Measurements from ENCODE around the gene RGS11.

RGS11 gene

GRCh38 chr16:275786-276232 lies at the start of gene RGS11:
Gene RGS11, minus strand, starts transcription at chr16:275944. Its CDS starts 33 bp downstream, at chr16:275911.
- no peak within 1 kb of the TSS for H3K9ac ChIP-seq (ENCODE audit: low read length)
- H3K9me3 ChIP-seq (ENCODE audit: control insufficient read depth, low read length), result no peaks in the 10 kb centered on the region
- no peaks in the 10 kb centered on the region for H3K36me3 ChIP-seq (ENCODE audit: control insufficient read depth, insufficient read depth, low read length)
- H3K4me1 ChIP-seq (ENCODE audit: control insufficient read depth, insufficient read depth, low read length), result peaks cover 15% of the 10 kb centered on the region
- peaks cover 32% of the 10 kb centered on the region for H3K27me3 ChIP-seq (ENCODE audit: control insufficient read depth, insufficient read depth, low read length)
- H3K4me3 ChIP-seq (ENCODE audit: low read length), result no peak within 1 kb of the TSS

DNA sequence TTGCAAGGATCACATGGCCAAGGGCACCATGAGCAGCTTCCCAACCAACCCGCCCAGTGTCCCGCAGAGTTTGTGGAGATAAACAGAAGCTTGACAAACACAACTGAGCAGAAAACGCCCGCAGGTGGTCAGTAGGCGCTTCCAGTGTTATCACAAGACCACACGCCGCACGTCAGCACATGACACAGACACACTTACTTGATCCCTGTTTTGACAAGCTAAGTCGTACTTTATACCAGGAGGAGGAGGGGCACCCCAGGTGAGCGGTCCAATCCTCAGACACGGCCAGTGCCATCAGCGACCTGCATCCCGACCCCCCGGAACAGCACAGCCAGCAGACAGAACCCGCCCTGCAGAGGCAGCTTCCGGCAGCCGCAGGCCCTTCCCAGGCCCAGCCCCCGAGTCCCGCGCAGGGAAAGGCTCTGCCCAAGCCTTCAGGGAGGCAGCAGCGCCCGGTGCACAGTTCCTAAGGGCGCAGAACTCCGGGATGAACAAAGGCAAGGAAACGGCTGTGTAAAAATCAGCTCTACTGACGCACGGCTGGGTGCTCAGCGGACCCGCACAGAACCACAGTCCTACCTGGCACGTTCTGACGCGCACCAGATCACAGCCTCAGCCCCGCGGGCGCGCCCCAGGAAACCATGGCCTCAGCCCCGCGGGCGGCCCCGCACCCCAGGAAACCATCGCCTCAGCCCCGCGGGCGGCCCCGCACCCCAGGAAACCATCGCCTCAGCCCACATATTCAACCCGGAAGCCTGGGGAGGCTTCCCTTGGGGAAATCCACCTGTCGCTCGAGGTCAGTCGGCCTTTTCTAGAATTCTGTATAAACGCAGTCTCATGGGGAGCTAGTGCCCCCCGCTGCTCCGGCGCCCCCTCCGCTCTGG lies 48.9 kb upstream of the RGS11 start:
- Histone ChIP-seq H3K4me3 (ENCODE audit: low read length) (no peak overlapping the region), H3K36me3 (ENCODE audit: control insufficient read depth, insufficient read depth, low read length) (no peaks in the 10 kb centered on the region), H3K9me3 (ENCODE audit: control insufficient read depth, low read length) (no peaks in the 10 kb centered on the region), H3K9ac (ENCODE audit: low read length) (peak overlapping the region; percentile 48), H3K4me1 (ENCODE audit: control insufficient read depth, insufficient read depth, low read length) (peaks cover 41% of the 10 kb centered on the region), H3K27me3 (ENCODE audit: control insufficient read depth, insufficient read depth, low read length) (no peaks in the 10 kb centered on the region)

- no peak overlapping the region for H3K4me3 ChIP-seq (ENCODE audit: low read length)
- no peaks in the 10 kb centered on the region for H3K36me3 ChIP-seq (ENCODE audit: control insufficient read depth, insufficient read depth, low read length)
- H3K4me1 ChIP-seq (ENCODE audit: control insufficient read depth, insufficient read depth, low read length), result peaks cover 41% of the 10 kb centered on the region
- H3K9me3 ChIP-seq (ENCODE audit: control insufficient read depth, low read length), result no peaks in the 10 kb centered on the region
- H3K9ac ChIP-seq (ENCODE audit: low read length), result no peak overlapping the region
- no peaks in the 10 kb centered on the region for H3K27me3 ChIP-seq (ENCODE audit: control insufficient read depth, insufficient read depth, low read length)
These were observed 48.4 kb upstream of the RGS11 start for GRCh38 chr16:324201-324450.

DNA sequence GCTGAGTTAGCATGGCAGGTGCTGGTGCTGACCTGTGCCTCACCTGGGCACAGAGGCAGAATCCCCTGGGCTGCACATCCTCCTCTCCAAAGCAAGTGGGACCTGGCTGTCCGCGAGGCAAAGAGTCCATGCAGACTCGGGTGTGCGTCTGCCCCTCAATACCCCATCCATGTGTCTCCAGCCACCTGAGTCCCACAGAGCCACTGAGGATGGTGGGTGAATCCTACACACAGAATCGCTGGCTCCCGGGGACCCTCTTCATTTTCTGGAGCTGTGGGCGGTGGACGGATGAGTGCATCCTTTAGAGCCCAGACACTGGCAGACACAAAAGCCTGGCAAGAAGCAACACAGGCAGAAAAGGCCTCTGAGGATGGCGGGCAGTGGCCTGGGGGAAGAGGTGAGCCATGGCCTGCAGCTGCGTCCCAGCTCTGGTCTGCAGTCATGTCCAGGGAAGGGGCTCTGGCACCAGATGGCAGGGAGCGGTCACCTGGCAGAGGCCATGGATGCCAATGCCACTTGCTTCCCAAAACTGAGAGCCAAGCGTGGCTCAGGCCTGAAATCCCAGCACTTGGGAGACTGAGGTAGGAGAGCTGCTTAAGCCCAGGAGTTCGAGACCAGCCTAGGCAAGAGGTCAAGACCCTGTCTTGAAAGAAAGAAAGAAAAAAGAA lies 46.9 kb upstream of the RGS11 start:
- Histone ChIP-seq H3K9me3 (ENCODE audit: control insufficient read depth, low read length) (no peaks in the 10 kb centered on the region), H3K4me3 (ENCODE audit: low read length) (no peak overlapping the region), H3K27me3 (ENCODE audit: control insufficient read depth, insufficient read depth, low read length) (no peaks in the 10 kb centered on the region), H3K9ac (ENCODE audit: low read length) (no peak overlapping the region), H3K36me3 (ENCODE audit: control insufficient read depth, insufficient read depth, low read length) (no peaks in the 10 kb centered on the region), H3K4me1 (ENCODE audit: control insufficient read depth, insufficient read depth, low read length) (peaks cover 35% of the 10 kb centered on the region)

GRCh38 chr16:321532-321931 lies 45.8 kb upstream of the RGS11 start:
- H3K36me3 ChIP-seq (ENCODE audit: control insufficient read depth, insufficient read depth, low read length), result no peaks in the 10 kb centered on the region
- H3K4me1 ChIP-seq (ENCODE audit: control insufficient read depth, insufficient read depth, low read length), result peaks cover 27% of the 10 kb centered on the region
- H3K27me3 ChIP-seq (ENCODE audit: control insufficient read depth, insufficient read depth, low read length), result no peaks in the 10 kb centered on the region
- no peaks in the 10 kb centered on the region for H3K9me3 ChIP-seq (ENCODE audit: control insufficient read depth, low read length)
- no peak overlapping the region for H3K4me3 ChIP-seq (ENCODE audit: low read length)
- H3K9ac ChIP-seq (ENCODE audit: low read length), result no peak overlapping the region

GRCh38 chr16:320206-320605 lies 44.5 kb upstream of the RGS11 start:
- no peaks in the 10 kb centered on the region for H3K9me3 ChIP-seq (ENCODE audit: control insufficient read depth, low read length)
- H3K9ac ChIP-seq (ENCODE audit: low read length), result no peak overlapping the region
- H3K4me1 ChIP-seq (ENCODE audit: control insufficient read depth, insufficient read depth, low read length), result peaks cover 15% of the 10 kb centered on the region
- H3K4me3 ChIP-seq (ENCODE audit: low read length), result no peak overlapping the region
- no peaks in the 10 kb centered on the region for H3K27me3 ChIP-seq (ENCODE audit: control insufficient read depth, insufficient read depth, low read length)
- no peaks in the 10 kb centered on the region for H3K36me3 ChIP-seq (ENCODE audit: control insufficient read depth, insufficient read depth, low read length)

- Histone ChIP-seq H3K27me3 (ENCODE audit: control insufficient read depth, insufficient read depth, low read length) (no peaks in the 10 kb centered on the region), H3K9me3 (ENCODE audit: control insufficient read depth, low read length) (no peaks in the 10 kb centered on the region), H3K9ac (ENCODE audit: low read length) (no peak overlapping the region), H3K4me1 (ENCODE audit: control insufficient read depth, insufficient read depth, low read length) (no peaks in the 10 kb centered on the region), H3K4me3 (ENCODE audit: low read length) (no peak overlapping the region), H3K36me3 (ENCODE audit: control insufficient read depth, insufficient read depth, low read length) (peaks cover 7% of the 10 kb centered on the region)
These were observed 42.9 kb upstream of the RGS11 start for GRCh38 chr16:318628-319027.

DNA sequence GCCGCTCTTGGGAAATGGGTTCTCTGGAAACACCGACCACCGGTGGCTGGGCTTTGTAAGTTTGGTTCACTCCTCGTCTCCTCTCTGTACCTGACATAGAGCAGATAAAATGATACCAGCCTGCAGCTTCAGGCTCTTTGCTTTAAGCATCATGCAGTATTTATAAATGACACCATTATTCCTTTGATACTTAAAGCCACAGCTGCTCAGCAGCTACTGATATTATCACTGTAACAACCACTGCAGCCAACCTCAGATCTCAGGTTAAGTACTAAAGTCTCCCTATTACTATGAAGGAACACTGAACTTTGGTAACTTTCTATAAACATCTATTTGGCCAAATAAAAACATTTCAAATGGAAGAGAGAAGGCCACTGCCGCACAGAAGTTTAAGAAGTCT lies 41.8 kb upstream of the RGS11 start:
- H3K36me3 ChIP-seq (ENCODE audit: control insufficient read depth, insufficient read depth, low read length), result peaks cover 15% of the 10 kb centered on the region
- H3K4me3 ChIP-seq (ENCODE audit: low read length), result no peak overlapping the region
- no peaks in the 10 kb centered on the region for H3K4me1 ChIP-seq (ENCODE audit: control insufficient read depth, insufficient read depth, low read length)
- H3K27me3 ChIP-seq (ENCODE audit: control insufficient read depth, insufficient read depth, low read length), result no peaks in the 10 kb centered on the region
- H3K9me3 ChIP-seq (ENCODE audit: control insufficient read depth, low read length), result no peaks in the 10 kb centered on the region
- H3K9ac ChIP-seq (ENCODE audit: low read length), result no peak overlapping the region

DNA sequence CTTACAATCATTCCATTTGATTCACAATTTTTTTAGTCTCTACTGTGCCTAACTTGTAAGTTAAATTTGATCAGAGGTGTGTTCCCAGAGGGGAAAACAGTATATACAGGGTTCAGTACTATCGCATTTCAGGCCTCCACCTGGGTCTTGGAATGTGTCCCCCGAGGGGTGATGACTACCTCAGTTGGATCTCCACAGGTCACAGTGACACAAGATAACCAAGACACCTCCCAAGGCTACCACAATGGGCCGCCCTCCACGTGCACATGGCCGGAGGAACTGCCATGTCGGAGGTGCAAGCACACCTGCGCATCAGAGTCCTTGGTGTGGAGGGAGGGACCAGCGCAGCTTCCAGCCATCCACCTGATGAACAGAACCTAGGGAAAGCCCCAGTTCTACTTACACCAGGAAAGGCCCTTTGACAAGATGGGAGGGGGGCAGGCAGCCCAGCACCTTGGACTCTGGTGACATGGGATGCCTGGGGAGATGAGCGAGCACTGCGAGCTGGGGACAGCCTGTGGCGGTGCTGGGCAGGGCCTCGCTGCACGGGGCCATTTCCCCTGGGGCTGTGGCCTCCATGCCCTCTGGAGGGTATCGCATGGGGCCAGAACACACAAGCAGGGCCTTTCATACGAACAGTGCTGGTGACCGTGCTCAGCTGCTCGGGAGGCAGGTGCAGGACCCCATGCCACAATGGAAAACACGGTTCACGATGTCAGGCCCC lies 41.2 kb upstream of the RGS11 start:
- peaks cover 15% of the 10 kb centered on the region for H3K36me3 ChIP-seq (ENCODE audit: control insufficient read depth, insufficient read depth, low read length)
- H3K27me3 ChIP-seq (ENCODE audit: control insufficient read depth, insufficient read depth, low read length), result no peaks in the 10 kb centered on the region
- H3K9me3 ChIP-seq (ENCODE audit: control insufficient read depth, low read length), result no peaks in the 10 kb centered on the region
- H3K4me1 ChIP-seq (ENCODE audit: control insufficient read depth, insufficient read depth, low read length), result no peaks in the 10 kb centered on the region
- H3K4me3 ChIP-seq (ENCODE audit: low read length), result no peak overlapping the region
- H3K9ac ChIP-seq (ENCODE audit: low read length), result no peak overlapping the region

GRCh38 chr16:314795-315299 lies 39.1 kb upstream of the RGS11 start:
- peaks cover 15% of the 10 kb centered on the region for H3K36me3 ChIP-seq (ENCODE audit: control insufficient read depth, insufficient read depth, low read length)
- no peak overlapping the region for H3K4me3 ChIP-seq (ENCODE audit: low read length)
- no peaks in the 10 kb centered on the region for H3K9me3 ChIP-seq (ENCODE audit: control insufficient read depth, low read length)
- H3K27me3 ChIP-seq (ENCODE audit: control insufficient read depth, insufficient read depth, low read length), result no peaks in the 10 kb centered on the region
- H3K4me1 ChIP-seq (ENCODE audit: control insufficient read depth, insufficient read depth, low read length), result no peaks in the 10 kb centered on the region
- no peak overlapping the region for H3K9ac ChIP-seq (ENCODE audit: low read length)

DNA sequence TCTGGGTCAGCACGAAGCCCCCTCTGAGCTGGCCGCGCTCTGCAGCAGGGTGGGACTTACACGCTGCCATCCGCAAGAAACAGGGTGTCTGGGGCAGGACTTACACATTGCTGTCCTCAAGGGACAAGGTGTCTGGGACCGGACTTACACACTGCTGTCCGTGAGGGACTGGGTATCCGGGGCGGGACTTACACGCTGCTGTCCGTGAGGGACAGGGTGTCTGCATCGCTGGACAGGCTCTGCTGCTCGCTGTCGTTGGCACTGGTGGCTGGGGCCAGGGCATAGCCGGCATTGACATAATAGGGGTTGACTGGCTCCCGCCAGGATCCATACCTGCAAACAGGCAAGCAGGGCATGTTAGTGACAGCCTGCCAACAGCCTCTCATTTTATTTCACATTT lies 38.6 kb upstream of the RGS11 start:
- Histone ChIP-seq H3K4me3 (ENCODE audit: low read length) (no peak overlapping the region), H3K27me3 (ENCODE audit: control insufficient read depth, insufficient read depth, low read length) (no peaks in the 10 kb centered on the region), H3K9ac (ENCODE audit: low read length) (no peak overlapping the region), H3K4me1 (ENCODE audit: control insufficient read depth, insufficient read depth, low read length) (no peaks in the 10 kb centered on the region), H3K36me3 (ENCODE audit: control insufficient read depth, insufficient read depth, low read length) (peaks cover 15% of the 10 kb centered on the region), H3K9me3 (ENCODE audit: control insufficient read depth, low read length) (no peaks in the 10 kb centered on the region)

DNA sequence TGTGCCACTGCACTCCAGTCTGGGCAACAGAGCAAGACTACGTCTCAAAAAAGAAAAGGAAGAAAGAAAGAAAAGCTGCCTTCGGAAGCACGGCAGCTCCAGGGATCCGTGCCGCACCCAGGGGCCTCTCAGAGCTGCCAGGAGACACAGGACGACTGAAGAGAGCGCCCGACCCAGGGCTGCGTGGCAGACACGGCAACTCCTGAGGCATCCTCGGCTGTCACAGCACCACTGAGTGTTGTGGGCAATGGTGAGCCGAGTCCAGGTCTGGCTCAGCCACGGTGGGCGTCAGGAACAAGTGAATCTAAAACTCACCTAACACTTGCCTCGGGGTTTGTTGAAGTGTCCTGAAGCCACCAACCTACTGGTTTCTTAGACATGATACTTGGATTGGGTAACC lies 36.0 kb upstream of the RGS11 start:
- Histone ChIP-seq H3K27me3 (ENCODE audit: control insufficient read depth, insufficient read depth, low read length) (no peaks in the 10 kb centered on the region), H3K9me3 (ENCODE audit: control insufficient read depth, low read length) (no peaks in the 10 kb centered on the region), H3K4me1 (ENCODE audit: control insufficient read depth, insufficient read depth, low read length) (no peaks in the 10 kb centered on the region), H3K9ac (ENCODE audit: low read length) (no peak overlapping the region), H3K36me3 (ENCODE audit: control insufficient read depth, insufficient read depth, low read length) (peaks cover 20% of the 10 kb centered on the region), H3K4me3 (ENCODE audit: low read length) (no peak overlapping the region)

All from mucosa of stomach (tissue), 1 donor.